ENCODE measurements around the gene DDTL.
"Not testable (repeated sequence)": the region's sequence is repeated elsewhere in the genome, so short reads cannot be mapped to it uniquely, and the experiment has no call there.

DNA sequence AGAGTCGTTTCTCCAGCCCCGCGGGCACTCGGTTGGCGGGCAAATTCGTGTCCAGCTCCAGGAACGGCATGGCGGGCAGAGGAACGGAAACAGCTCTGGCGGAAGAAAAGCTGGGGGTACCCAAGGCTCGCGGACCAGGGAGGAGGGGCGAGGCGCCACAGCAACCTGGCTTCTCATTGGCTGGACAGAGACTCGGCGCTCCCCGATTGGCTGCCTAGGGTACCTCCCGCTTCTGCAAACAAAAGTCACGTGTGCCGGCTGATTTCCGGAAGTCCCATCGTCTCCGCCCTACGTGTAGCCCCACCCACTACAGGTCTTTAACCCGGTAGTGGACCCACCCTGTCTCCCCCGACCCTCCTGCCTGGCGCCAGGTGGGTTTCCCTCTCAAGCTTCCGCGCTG lies 7.7 kb downstream of the DDTL start, which contains the start of gene DDT:
- TF ChIP-seq POLR2A (IDR thresholded peaks at IDR 0.05) = not testable (repeated sequence)
- TF ChIP-seq, protein P1, sequence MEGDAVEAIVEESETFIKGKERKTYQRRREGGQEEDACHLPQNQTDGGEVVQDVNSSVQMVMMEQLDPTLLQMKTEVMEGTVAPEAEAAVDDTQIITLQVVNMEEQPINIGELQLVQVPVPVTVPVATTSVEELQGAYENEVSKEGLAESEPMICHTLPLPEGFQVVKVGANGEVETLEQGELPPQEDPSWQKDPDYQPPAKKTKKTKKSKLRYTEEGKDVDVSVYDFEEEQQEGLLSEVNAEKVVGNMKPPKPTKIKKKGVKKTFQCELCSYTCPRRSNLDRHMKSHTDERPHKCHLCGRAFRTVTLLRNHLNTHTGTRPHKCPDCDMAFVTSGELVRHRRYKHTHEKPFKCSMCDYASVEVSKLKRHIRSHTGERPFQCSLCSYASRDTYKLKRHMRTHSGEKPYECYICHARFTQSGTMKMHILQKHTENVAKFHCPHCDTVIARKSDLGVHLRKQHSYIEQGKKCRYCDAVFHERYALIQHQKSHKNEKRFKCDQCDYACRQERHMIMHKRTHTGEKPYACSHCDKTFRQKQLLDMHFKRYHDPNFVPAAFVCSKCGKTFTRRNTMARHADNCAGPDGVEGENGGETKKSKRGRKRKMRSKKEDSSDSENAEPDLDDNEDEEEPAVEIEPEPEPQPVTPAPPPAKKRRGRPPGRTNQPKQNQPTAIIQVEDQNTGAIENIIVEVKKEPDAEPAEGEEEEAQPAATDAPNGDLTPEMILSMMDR (IDR thresholded peaks at IDR 0.05) = not testable (repeated sequence)
